Endodermal cell (in vitro differentiated cells): ENCODE data around the gene GNAQ. TPM values are rescaled to one million over a fixed set of nuclear protein-coding genes. Genes with fewer than 3 reads are reported as not detected.

ENCODE experiments used
- DNase-seq: peaks from one replicate; pipeline ENCODE4 v3.0.0-alpha.2; 2017
- H3K27ac ChIP-seq: 2 replicates; pipeline ENCODE4 v1.5.1; 2013; ENCODE audit warnings: mild to moderate bottlenecking, low read depth, low read length, moderate library complexity
- H3K27me3 ChIP-seq: 2 replicates; pipeline ENCODE4 v1.6.1; 2013; ENCODE audit warnings: mild to moderate bottlenecking, low read length, moderate library complexity; ENCODE audit not compliant: insufficient read depth, control insufficient read depth, poor library complexity, severe bottlenecking
- H3K36me3 ChIP-seq: 2 replicates; pipeline ENCODE4 v1.7.0; 2013; ENCODE audit warnings: mild to moderate bottlenecking, low read length, moderate library complexity; ENCODE audit not compliant: control insufficient read depth, insufficient read depth
- H3K4me1 ChIP-seq: one replicate; pipeline ENCODE4 v1.7.0; 2013; ENCODE audit warnings: low read length; ENCODE audit not compliant: control insufficient read depth, insufficient read depth
- H3K4me3 ChIP-seq: 2 replicates; pipeline ENCODE4 v1.5.1; 2013; ENCODE audit warnings: mild to moderate bottlenecking, low read length, moderate library complexity
- H3K9ac ChIP-seq: 2 replicates; pipeline ENCODE4 v1.6.1; 2013; ENCODE audit warnings: mild to moderate bottlenecking, low read length, moderate library complexity; ENCODE audit not compliant: poor library complexity, severe bottlenecking; ENCODE audit errors: extremely low read depth
- H3K9me3 ChIP-seq: 2 replicates; pipeline ENCODE4 v1.6.1; 2013; ENCODE audit warnings: mild to moderate bottlenecking, low read length, moderate library complexity; ENCODE audit not compliant: control insufficient read depth
- H3K27ac Mint-ChIP-seq: 2 replicates; pipeline ENCODE4 v1.8.0; 2020; ENCODE audit warnings: mixed read lengths
- H3K27me3 Mint-ChIP-seq: 2 replicates; pipeline ENCODE4 v1.8.0; 2021; ENCODE audit warnings: mild to moderate bottlenecking, mixed read lengths; ENCODE audit not compliant: insufficient read depth
- H3K36me3 Mint-ChIP-seq: 2 replicates; pipeline ENCODE4 v1.8.0; 2020; ENCODE audit warnings: low read depth, mixed read lengths
- H3K4me1 Mint-ChIP-seq: 2 replicates; pipeline ENCODE4 v1.8.0; 2020; ENCODE audit warnings: mixed read lengths
- H3K4me3 Mint-ChIP-seq: 2 replicates; pipeline ENCODE4 v1.8.0; 2020; ENCODE audit warnings: mild to moderate bottlenecking, moderate library complexity, mixed read lengths
- H3K9me3 Mint-ChIP-seq: 2 replicates; pipeline ENCODE4 v1.8.0; 2020; ENCODE audit warnings: mild to moderate bottlenecking, mixed read lengths
- CTCF ChIP-seq: fragments of 200-600 bp; sonication (generic); conservative IDR thresholded peaks from 2 replicates; pipeline ENCODE4 v1.5.0; 2021; ENCODE audit warnings: antibody characterized with exemption, mild to moderate bottlenecking
- WGBS, 2 experiments: methylation state at CpG; one replicate each; pipeline versions ENCODE4 v1.1.5 to v1.1.7; 2013; ENCODE audit warnings: missing lambda C conversion rate in 2 of 2, mixed read lengths in 1 of 2; ENCODE audit not compliant: insufficient coverage in 1 of 2, insufficient read length in 1 of 2; 5-methylcytosine and 5-hydroxymethylcytosine counted together
- total RNA-seq, 2 donors: library from RNA; stranded (reverse); fragmentation: NEBNext Ultra II Directional in 1 of 2; extraction: Animal tissue kit (Norgen Biotek cat#: 25700) in 1 of 2; gene quantifications; 2 replicates in 1 of 2; 3 replicates in 1 of 2; pipeline ENCODE4 v1.2.1, GENCODE V29; 2021

Gene GNAQ
- total RNA-seq, 2 donors from 2014 or later, result 46.0 to 57.6 TPM

- H3K4me3 ChIP-seq, result no peak overlapping the region
- H3K4me1 ChIP-seq, result no peaks in the 10 kb centered on the region
- no peak for DNase-seq
- H3K36me3 ChIP-seq, result no peaks in the 10 kb centered on the region
- Mint-ChIP-seq H3K36me3 (no peaks in the 10 kb centered on the region), H3K4me3 (no peak overlapping the region), H3K27me3 (no peaks in the 10 kb centered on the region), H3K27ac (no peak overlapping the region), H3K4me1 (no peaks in the 10 kb centered on the region), H3K9me3 (peaks cover 4% of the 10 kb centered on the region)
- H3K27me3 ChIP-seq, result no peaks in the 10 kb centered on the region
- no peak overlapping the region for H3K9ac ChIP-seq
- no peaks in the 10 kb centered on the region for H3K9me3 ChIP-seq
- WGBS, 2 experiments, result 92 to 95% methylated on average over 6 to 7 of the region's 7 CpGs
- H3K27ac ChIP-seq, result no peak overlapping the region
- TF ChIP-seq CTCF, result no peak
These were observed 353.6 kb downstream of the GNAQ start for GRCh38 chr9:77677957-77678535.

- no peak overlapping the region for H3K27ac Mint-ChIP-seq
- no peaks in the 10 kb centered on the region for H3K27me3 Mint-ChIP-seq
- WGBS, 2 experiments, result 83 to 93% methylated on average over 2 to 4 of the region's 4 CpGs
- Histone ChIP-seq H3K4me1 (no peaks in the 10 kb centered on the region), H3K27me3 (no peaks in the 10 kb centered on the region), H3K27ac (no peak overlapping the region), H3K36me3 (no peaks in the 10 kb centered on the region), H3K4me3 (no peak overlapping the region), H3K9me3 (no peaks in the 10 kb centered on the region), H3K9ac (no peak overlapping the region)
- H3K4me1 Mint-ChIP-seq, result no peaks in the 10 kb centered on the region
- no peak for DNase-seq
- no peaks in the 10 kb centered on the region for H3K9me3 Mint-ChIP-seq
- no peaks in the 10 kb centered on the region for H3K36me3 Mint-ChIP-seq
- H3K4me3 Mint-ChIP-seq, result no peak overlapping the region
- no peak for TF ChIP-seq CTCF
These were observed 354.2 kb downstream of the GNAQ start for GRCh38 chr9:77677397-77677796.

GRCh38 chr9:77673941-77674791, 357.4 kb downstream of the GNAQ start:
- no peaks in the 10 kb centered on the region for H3K4me1 Mint-ChIP-seq
- no peak for TF ChIP-seq CTCF
- Histone ChIP-seq H3K27me3 (no peaks in the 10 kb centered on the region), H3K4me3 (no peak overlapping the region), H3K9ac (no peak overlapping the region), H3K9me3 (no peaks in the 10 kb centered on the region), H3K4me1 (no peaks in the 10 kb centered on the region), H3K36me3 (no peaks in the 10 kb centered on the region), H3K27ac (no peak overlapping the region)
- no peaks in the 10 kb centered on the region for H3K36me3 Mint-ChIP-seq
- H3K27ac Mint-ChIP-seq, result no peak overlapping the region
- no peaks in the 10 kb centered on the region for H3K9me3 Mint-ChIP-seq
- no peak for DNase-seq
- no peaks in the 10 kb centered on the region for H3K27me3 Mint-ChIP-seq
- WGBS, 2 experiments, result 91 to 95% methylated on average over 4 to 10 of the region's 10 CpGs
- no peak overlapping the region for H3K4me3 Mint-ChIP-seq
